ENCODE data around the gene RABGEF1. TPM values are rescaled to one million over a fixed set of nuclear protein-coding genes. Genes with fewer than 3 reads are reported as not detected.
"Not testable (repeated sequence)": the region's sequence is repeated elsewhere in the genome, so short reads cannot be mapped to it uniquely, and the experiment has no call there.

RABGEF1 gene
- polyA plus RNA-seq, 1 of the 3 experiments (the other 2 are of a cell fraction), result 25.6 TPM

- TF ChIP-seq EZH2phosphoT487 (IDR thresholded peaks at IDR 0.05; ENCODE audit: borderline replicate concordance, low read depth) (no peak), PBX3 (IDR thresholded peaks at IDR 0.05) (no peak), FOXM1 (IDR thresholded peaks at IDR 0.05; ENCODE audit: low read depth) (no peak)
- Histone ChIP-seq H3K27ac (ENCODE audit: low read depth in 2 of 2, low read length in 1 of 2) (no peak overlapping the region), H2AFZ (ENCODE audit: low read depth) (no peak overlapping the region), H3K9me2 (no peaks in the 10 kb centered on the region), H3K4me1 (ENCODE audit: control insufficient read depth in 1 of 2, insufficient read depth in 2 of 2, low read depth in 1 of 2, low read length in 1 of 2) (peaks cover 0 to 7% of the 10 kb centered on the region in 2 experiments; a peak in 2 of 4 replicates), H3K4me2 (no peak overlapping the region), H3F3A (replicated peaks; ENCODE audit: insufficient read depth) (peaks cover 26% of the 10 kb centered on the region), H3K79me2 (ENCODE audit: insufficient read depth) (peaks cover 79% of the 10 kb centered on the region), H4K20me1 (ENCODE audit: insufficient read depth) (peaks cover 10% of the 10 kb centered on the region; the same call in 1 of the 2 replicates), H3K27me3 (ENCODE audit: insufficient read depth) (no peaks in the 10 kb centered on the region), H3K36me3 (replicated peaks in 1 of 2; ENCODE audit: control insufficient read depth in 1 of 2, insufficient read depth in 2 of 2, low read length in 1 of 2) (peaks cover 42 to 74% of the 10 kb centered on the region in 2 experiments), H3K4me3 (ENCODE audit: low read depth in 2 of 2, low read length in 1 of 2) (no peak overlapping the region), H3K9ac (no peak overlapping the region), H3K9me3 (no peaks in the 10 kb centered on the region)
- no peak for DNase-seq
- POLR2A ChIA-PET, result no interaction called here
- WGBS (ENCODE audit: low lambda C conversion rate), result 98% methylated on average over 7 of the region's 7 CpGs
- CTCF ChIA-PET, result no interaction called here
These were observed 41.0 kb downstream of the RABGEF1 start for GRCh38 chr7:66781408-66782090.

- CTCF ChIA-PET; H3K9ac ChIP-seq; H2AFZ ChIP-seq (ENCODE audit: low read depth); H3K9me3 ChIP-seq; POLR2A ChIA-PET; H3K27me3 ChIP-seq (ENCODE audit: insufficient read depth); H3K4me3 ChIP-seq (ENCODE audit: low read depth in 2 of 2, low read length in 1 of 2); H3K4me1 ChIP-seq (ENCODE audit: control insufficient read depth in 1 of 2, insufficient read depth in 2 of 2, low read depth in 1 of 2, low read length in 1 of 2); H4K20me1 ChIP-seq (ENCODE audit: insufficient read depth); DNase-seq; H3K27ac ChIP-seq (ENCODE audit: low read depth in 2 of 2, low read length in 1 of 2); H3K9me2 ChIP-seq; H3K4me2 ChIP-seq: not testable (repeated sequence)
- Histone ChIP-seq H3F3A (replicated peaks; ENCODE audit: insufficient read depth) (peaks cover 23% of the 10 kb centered on the region), H3K36me3 (replicated peaks in 1 of 2; ENCODE audit: control insufficient read depth in 1 of 2, insufficient read depth in 2 of 2, low read length in 1 of 2) (peaks cover 37 to 81% of the 10 kb centered on the region in 2 experiments), H3K79me2 (ENCODE audit: insufficient read depth) (peaks cover 83% of the 10 kb centered on the region)
- WGBS (ENCODE audit: low lambda C conversion rate), result 81% methylated on average over 3 of the region's 3 CpGs
These were observed 42.3 kb downstream of the RABGEF1 start for GRCh38 chr7:66782875-66783274.

- DNase-seq; H3K4me3 ChIP-seq (ENCODE audit: low read depth in 2 of 2, low read length in 1 of 2); POLR2A ChIA-PET; H3K9me3 ChIP-seq; H3K4me2 ChIP-seq; H4K20me1 ChIP-seq (ENCODE audit: insufficient read depth); H3K27me3 ChIP-seq (ENCODE audit: insufficient read depth); H3K27ac ChIP-seq (ENCODE audit: low read depth in 2 of 2, low read length in 1 of 2); H3K9ac ChIP-seq; H3K4me1 ChIP-seq (ENCODE audit: control insufficient read depth in 1 of 2, insufficient read depth in 2 of 2, low read depth in 1 of 2, low read length in 1 of 2); H2AFZ ChIP-seq (ENCODE audit: low read depth); H3K9me2 ChIP-seq: not testable (repeated sequence)
- H3F3A ChIP-seq (replicated peaks; ENCODE audit: insufficient read depth), result peaks cover 15% of the 10 kb centered on the region
- peaks cover 40 to 92% of the 10 kb centered on the region in 2 experiments for H3K36me3 ChIP-seq (replicated peaks in 1 of 2; ENCODE audit: control insufficient read depth in 1 of 2, insufficient read depth in 2 of 2, low read length in 1 of 2)
- CTCF ChIA-PET, result interaction anchor here (1.2 kb wide), 1 partner anchor 25 kb away, joined by 3 read pairs; no protein-coding TSS in a partner anchor
- 89% methylated on average over 1 of the region's 1 CpG for WGBS (ENCODE audit: low lambda C conversion rate)
- peaks cover 80% of the 10 kb centered on the region for H3K79me2 ChIP-seq (ENCODE audit: insufficient read depth)
These were observed 43.5 kb downstream of the RABGEF1 start for GRCh38 chr7:66783887-66784595.
